Ureter (tissue), 1 donor: ENCODE results near the gene PPFIBP1. TPM values are rescaled to one million over a fixed set of nuclear protein-coding genes. Genes with fewer than 3 reads are reported as not detected.
A peak's percentile ranks its signal among the peaks of the same experiment; 100 is the strongest.
"Not testable (repeated sequence)": the region's sequence is repeated elsewhere in the genome, so short reads cannot be mapped to it uniquely, and the experiment has no call there.

Experiments used
- DNase-seq: peaks from one replicate; pipeline ENCODE4 v3.0.0-alpha.2; 2020; ENCODE audit warnings: low spot score
- total RNA-seq: library from RNA; stranded (reverse); gene quantifications from one replicate; pipeline ENCODE4 v1.2.4, GENCODE V29; 2023
- donor health status: DM: yes; HTN: yes; CAD: no.

PPFIBP1 gene
- total RNA-seq, 1 donor from 2014 or later = 120 TPM

GRCh38 chr12:27709932-27710591, 186.1 kb downstream of the PPFIBP1 start:
- DNase-seq = no peak

GRCh38 chr12:27710592-27711316, 186.7 kb downstream of the PPFIBP1 start, which contains the start of gene MRPS35:
Gene MRPS35 (plus strand): TSS chr12:27710832. CDS start chr12:27710844, 12 bp downstream.
- peak; percentile 93 for DNase-seq

- DNase-seq = no peak
Measured at GRCh38 chr12:27711317-27711682, 187.3 kb downstream of the PPFIBP1 start.

- no peak for DNase-seq
Measured at GRCh38 chr12:27711967-27712366, 188.0 kb downstream of the PPFIBP1 start.

- DNase-seq = no peak
Measured at GRCh38 chr12:27723212-27723611, 199.2 kb downstream of the PPFIBP1 start.

GRCh38 chr12:27730097-27730588, 206.1 kb downstream of the PPFIBP1 start:
- no peak for DNase-seq

- DNase-seq = no peak
Measured at GRCh38 chr12:27732281-27732680, 208.3 kb downstream of the PPFIBP1 start.

GRCh38 chr12:27733052-27733656, 209.1 kb downstream of the PPFIBP1 start:
- DNase-seq = no peak

GRCh38 chr12:27733791-27734190, 209.8 kb downstream of the PPFIBP1 start:
- DNase-seq = no peak

- DNase-seq = not testable (repeated sequence)
Measured at GRCh38 chr12:27734321-27734720, 210.3 kb downstream of the PPFIBP1 start.

GRCh38 chr12:27743601-27744000, 219.6 kb downstream of the PPFIBP1 start:
- no peak for DNase-seq

Other genes starting within 250 kb of the PPFIBP1 start
- 7.6 TPM for gene BMAL2, start 191.4 kb upstream of the PPFIBP1 start, total RNA-seq
- not detected for gene SMCO2, start 77.5 kb upstream of the PPFIBP1 start, total RNA-seq
- gene REP15, start 172.2 kb downstream of the PPFIBP1 start, total RNA-seq = 1.2 TPM
- 52.0 TPM for gene MRPS35, start 186.6 kb downstream of the PPFIBP1 start, total RNA-seq